Activated T-cell treated with anti-CD3 and anti-CD28 coated beads, Interleukin-2, amount 50 U/mL, for 24 hours (primary cell): ENCODE measurements around the gene AOAH.

Experiments
- DNase-seq: peaks from one replicate; pipeline ENCODE4 v3.0.0-alpha.2; 2020
- H3K27ac Mint-ChIP-seq: 2 replicates; pipeline ENCODE4 v1.8.0; 2020; ENCODE audit warnings: mild to moderate bottlenecking, mixed read lengths
- H3K27me3 Mint-ChIP-seq: 2 replicates; pipeline ENCODE4 v1.8.0; 2020; ENCODE audit warnings: mixed read lengths
- H3K36me3 Mint-ChIP-seq: 2 replicates; pipeline ENCODE4 v1.8.0; 2020; ENCODE audit warnings: low read depth, mixed read lengths
- H3K4me1 Mint-ChIP-seq: 2 replicates; pipeline ENCODE4 v1.8.0; 2020; ENCODE audit warnings: low read depth, mixed read lengths
- H3K4me3 Mint-ChIP-seq: 2 replicates; pipeline ENCODE4 v1.8.0; 2020; ENCODE audit warnings: mild to moderate bottlenecking, moderate library complexity, mixed read lengths
- H3K9me3 Mint-ChIP-seq: 2 replicates; pipeline ENCODE4 v1.8.0; 2020; ENCODE audit warnings: mixed read lengths

The AOAH gene

DNA sequence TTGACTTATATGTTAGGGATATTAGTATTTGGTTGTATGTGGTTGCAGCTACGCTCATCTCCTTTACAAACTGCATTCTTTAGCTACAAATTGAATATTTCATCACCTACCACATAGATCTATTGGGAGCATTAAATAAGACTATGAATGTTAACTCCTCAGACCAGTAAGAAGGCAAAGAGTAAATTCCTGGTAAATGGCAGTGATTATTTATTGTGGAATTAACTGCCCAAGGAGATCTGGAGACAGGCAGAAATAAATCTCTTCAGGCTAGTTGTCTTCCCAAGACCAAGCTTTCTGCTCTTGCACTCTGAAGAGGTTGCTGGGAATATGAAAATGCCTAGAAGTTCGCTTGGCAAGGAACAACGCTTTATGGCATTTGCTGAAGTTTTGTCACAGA lies 260.0 kb downstream of the AOAH start:
- H3K4me1 Mint-ChIP-seq: no peaks in the 10 kb centered on the region
- H3K27me3 Mint-ChIP-seq: no peaks in the 10 kb centered on the region
- no peak overlapping the region for H3K4me3 Mint-ChIP-seq
- H3K9me3 Mint-ChIP-seq: no peaks in the 10 kb centered on the region
- no peaks in the 10 kb centered on the region for H3K36me3 Mint-ChIP-seq
- DNase-seq: no peak
- H3K27ac Mint-ChIP-seq: no peak overlapping the region
